Measurements from ENCODE around the gene DCAF17.
"Not testable (repeated sequence)": the region's sequence is repeated elsewhere in the genome, so short reads cannot be mapped to it uniquely, and the experiment has no call there.

The DCAF17 gene

DNA sequence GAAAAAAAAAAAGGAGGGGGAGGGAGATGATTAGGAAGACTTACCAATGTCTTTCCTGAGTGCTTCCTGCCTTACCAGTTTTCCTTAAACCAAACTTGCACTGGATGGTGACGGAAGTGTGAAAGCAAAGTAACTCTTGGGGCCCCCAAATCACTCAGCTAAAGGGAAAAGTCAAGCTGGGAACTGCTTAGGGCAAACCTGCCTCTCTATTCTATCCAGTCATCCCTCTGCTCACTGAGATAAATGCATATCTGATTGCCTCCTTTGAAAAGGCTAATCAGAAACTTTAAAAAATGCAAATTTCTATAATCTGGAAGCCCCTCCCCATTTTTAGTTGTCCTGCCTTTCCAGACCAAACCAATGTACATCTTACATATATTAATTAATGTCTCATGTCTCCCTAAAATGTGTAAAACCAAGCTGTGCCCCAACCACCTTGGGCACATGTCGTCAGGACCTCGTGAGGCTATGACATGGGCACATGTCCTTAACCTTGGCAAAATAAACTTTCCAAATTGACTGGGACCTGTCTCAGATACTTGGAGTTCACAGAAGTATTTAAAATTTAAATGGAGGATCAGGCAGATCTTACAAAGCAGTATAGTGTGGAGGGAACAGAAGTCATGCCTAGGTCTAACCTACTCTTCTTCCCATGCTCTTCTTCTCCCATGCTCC, 81.0 kb downstream of the DCAF17 start:
- no peak for DNase-seq (ENCODE audit: low read depth)

DNA sequence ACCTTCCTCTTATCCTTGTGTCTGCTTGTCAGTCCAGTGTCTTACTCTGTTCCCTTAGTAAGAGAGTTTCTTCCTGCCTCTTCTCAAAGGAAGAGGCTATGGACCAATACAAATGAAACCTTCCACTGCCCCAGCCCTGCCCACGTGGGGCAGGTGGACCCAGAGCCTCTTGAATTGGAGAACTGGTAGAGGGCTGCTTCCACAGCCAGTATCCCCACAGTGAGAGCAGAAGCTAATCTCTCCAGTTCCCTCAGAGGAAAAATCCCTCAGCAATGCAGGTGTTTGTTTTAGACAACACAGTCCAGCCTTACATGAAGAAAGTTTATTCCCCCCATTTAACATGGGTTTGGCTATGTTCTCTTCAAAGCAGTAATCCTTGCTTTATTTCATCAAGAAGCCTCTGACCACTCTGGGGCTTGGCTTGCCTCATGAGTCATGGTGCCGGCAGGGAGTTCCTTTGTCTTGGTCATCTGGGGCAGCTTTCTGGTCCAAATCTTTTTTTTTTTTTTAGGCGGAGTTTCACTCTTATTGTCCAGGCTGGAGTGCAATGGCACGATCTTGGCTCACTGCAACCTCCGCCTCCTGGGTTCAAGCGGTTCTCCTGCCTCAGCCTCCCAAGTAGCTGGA, 81.8 kb downstream of the DCAF17 start:
- DNase-seq (ENCODE audit: low read depth) = no peak

DNA sequence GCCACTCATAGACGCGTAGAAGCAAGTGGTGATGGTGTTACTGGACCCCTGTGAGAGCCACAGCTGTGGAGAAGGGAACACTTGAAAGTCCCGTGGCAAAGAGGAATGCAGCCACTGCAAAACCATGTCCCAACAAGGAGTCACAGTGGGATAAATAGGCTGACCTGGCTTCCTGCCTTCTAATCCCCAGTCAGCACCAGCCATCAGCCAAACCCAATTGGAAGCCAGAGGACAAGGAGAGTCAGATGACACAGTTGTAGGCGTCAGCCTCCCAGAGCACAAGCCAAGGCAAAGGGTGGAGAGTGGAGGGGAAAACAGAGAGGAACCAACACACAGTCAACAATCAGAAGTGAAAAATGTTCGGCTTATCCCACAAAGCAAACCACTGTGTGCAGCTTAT, 82.8 kb downstream of the DCAF17 start:
- DNase-seq (ENCODE audit: low read depth) = no peak

DNA sequence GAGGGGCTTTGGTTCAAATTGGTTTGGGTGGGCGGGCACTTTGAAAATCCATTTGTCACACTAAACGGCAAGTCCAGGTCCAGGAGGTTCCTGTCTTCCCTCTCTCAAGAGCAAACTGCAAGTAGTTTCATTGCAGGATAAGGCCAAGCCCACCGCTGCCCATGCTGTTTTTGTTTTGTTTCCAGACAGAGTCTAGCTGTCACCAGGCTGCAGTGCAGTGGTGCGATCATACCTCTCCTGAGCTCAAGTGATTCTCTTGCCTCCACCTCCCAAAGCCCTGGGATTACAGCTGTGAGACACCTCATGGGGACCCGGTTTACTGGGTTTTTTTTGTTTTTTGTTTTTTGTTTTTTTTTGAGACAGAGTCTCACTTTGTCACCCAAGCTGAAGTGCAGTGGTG, 86.4 kb downstream of the DCAF17 start:
- no peak for DNase-seq (ENCODE audit: low read depth)

DNA sequence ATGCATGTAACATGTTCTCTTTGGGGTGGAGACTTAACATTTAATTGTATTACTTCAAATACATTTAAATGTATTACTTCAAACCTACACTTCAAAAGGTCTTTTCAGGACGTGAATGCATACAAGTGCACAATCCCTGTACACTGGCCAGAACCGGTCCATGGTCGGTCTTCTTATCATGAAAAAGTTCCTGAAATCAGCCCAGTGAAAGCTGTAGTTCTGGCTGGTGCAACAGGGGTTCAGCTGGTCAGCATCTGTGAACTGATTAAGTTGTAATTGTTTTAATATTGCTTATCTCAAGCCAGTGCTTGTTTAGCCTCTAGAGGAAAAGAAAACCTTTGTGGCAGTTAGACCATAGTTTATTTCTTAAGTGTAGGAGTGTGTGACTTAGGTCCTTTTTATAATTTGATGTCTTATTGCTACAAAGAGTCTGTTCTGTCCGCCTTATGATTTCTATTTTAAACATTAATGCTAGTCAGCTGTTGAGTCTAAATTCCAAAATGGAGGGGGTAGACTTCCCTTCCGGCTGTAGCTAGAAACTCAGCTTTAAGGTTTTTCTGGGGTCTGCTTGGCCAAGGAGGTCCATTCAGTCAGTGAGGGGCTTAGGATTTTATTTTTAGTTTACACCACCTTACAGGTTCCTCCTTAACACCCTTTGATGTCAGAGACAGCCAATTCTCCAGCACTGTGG, 87.5 kb downstream of the DCAF17 start:
- DNase-seq (ENCODE audit: low read depth) = no peak

DNA sequence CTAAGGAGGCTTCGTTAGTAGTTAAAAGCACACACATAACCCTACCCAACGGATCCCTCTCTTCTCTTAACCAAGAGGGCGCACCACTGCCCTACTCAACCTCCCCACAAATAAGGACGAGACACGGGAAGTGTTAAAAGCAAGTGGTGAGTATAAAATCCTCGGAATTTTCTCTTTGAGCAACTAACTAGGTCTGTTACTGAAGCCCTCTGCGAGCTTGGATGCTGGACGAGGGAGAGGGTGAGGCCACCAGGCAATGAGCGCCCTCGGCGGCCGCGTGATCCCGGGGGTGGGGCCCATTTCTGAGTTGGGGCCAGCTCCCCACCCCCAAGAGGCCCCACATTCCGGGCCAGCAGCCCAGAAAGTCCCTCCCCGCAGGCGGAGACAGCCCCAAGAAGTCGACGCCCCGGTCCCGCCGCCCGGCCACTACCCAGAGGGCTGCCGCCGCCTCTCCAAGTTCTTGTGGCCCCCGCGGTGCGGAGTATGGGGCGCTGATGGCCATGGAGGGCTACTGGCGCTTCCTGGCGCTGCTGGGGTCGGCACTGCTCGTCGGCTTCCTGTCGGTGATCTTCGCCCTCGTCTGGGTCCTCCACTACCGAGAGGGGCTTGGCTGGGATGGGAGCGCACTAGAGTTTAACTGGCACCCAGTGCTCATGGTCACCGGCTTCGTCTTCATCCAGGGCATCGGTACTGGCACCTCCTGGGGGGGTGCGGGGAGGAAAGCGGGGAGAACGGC, 88.2 kb downstream of the DCAF17 start, which contains the start of gene CYBRD1:
CYBRD1 (plus strand) TSS at position 423 of the 736 bp plus-strand sequence; CDS start at position 495, 72 bp downstream.
- peak; percentile 79 for DNase-seq (ENCODE audit: low read depth)

GRCh38 chr2:171522788-171523087, 88.7 kb downstream of the DCAF17 start:
- no peak for DNase-seq (ENCODE audit: low read depth)

DNA sequence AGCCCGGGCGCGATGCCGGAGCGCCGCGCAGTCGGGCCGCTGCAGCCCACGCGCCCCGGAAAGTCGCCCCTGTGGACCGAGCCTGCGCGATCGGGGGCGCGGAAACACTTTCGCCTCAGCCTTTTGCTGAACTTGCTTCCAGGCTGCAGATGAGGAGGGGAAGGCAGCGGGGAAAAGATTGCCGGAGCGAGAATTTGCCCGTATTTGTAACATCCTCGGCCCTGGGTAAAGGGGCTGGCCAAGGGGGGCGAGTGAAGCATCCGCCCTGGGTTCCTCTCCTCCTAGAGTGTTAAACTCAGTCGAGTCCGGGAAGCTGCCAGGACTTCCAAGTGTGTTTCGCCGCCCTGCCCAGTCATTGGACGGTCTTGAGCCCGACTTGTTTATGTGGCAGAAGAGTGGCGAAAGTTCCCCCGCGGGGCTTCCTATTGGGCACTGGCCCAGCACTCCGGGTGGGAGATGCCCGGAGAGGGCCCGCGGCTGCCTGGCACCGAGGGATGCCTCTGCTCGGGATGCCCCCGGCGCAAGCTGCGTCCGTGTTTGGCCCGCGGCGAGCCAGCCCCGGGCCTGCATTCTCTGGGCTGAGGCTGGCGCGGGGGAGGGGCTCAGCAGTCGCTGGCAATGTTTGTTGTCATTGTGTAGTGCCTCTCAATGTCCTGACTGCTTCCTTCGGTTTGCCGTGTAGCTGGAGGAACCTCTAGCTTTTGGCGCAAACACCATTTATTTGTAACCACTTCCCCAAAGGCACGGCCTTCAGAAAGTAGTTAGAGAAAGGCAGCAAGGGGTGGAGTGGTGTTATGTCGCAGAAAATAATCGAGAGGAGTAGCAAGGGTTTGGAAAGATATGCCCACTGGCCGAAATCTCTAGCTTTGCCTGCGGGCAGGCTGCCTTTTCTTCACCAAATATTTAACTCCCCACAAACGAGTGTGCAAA, 89.3 kb downstream of the DCAF17 start:
- DNase-seq (ENCODE audit: low read depth) = no peak

DNA sequence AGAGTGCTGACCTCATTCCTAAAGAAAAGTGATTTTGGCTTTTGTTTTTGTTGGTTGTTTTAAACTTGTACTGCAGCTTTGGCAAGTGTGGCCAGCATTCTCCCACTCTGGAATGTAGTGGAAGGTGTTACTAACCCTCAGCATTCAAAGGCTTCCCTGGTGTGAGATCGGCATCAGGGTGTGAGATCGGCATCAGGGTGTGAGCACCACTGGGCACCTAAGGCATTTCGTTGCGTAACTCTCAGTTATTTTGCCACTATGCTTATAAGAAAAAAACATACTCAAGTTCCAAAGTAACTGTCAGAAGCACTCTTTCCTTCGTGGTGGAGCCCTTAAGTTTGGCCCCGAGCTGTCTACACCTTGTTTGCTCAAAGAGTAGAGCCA, 90.0 kb downstream of the DCAF17 start:
- DNase-seq (ENCODE audit: low read depth) = no peak

DNA sequence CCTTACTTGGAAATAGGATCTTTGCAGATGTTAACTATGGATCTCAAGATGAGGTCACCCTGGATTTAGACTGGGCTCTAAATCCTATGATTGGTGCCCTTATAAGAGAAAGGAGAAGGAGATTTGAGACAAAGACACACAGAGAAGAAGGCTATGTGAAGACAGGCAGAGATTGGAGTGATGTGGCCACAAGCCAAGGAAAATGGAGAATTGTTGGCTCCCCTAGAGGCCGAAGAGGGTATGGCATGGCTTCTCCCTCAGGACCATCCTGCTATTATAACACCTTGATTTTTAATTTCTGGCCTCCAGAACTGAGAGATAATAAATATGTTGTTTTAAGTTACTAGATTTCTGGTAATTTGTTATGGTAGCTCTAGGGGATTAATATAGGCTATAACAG, 95.9 kb downstream of the DCAF17 start:
- no peak for DNase-seq (ENCODE audit: low read depth)

GRCh38 chr2:171530378-171530777, 96.4 kb downstream of the DCAF17 start:
- DNase-seq (ENCODE audit: low read depth) = no peak

DNA sequence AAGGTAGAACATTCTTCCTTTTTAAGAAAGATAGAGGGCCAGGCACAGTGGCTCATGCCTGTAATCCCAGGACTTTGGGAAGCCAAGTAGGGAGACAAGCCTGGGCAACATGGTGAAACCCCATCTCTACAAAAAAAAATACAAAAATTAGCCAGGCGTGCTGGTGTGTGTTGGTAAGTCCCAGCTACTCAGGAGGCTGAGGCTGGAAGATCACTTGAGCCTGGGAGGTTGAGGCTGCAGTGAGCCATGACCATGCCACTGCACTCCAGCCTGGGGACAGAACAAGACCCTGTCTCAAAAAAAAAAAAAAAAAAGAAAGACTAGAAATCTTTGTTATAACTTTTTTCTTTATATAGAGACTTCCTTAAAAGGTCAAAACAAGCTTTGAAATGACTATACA, 96.8 kb downstream of the DCAF17 start:
- not testable (repeated sequence) for DNase-seq (ENCODE audit: low read depth)

GRCh38 chr2:171531291-171531690, 97.3 kb downstream of the DCAF17 start:
- DNase-seq (ENCODE audit: low read depth) = no peak

DNA sequence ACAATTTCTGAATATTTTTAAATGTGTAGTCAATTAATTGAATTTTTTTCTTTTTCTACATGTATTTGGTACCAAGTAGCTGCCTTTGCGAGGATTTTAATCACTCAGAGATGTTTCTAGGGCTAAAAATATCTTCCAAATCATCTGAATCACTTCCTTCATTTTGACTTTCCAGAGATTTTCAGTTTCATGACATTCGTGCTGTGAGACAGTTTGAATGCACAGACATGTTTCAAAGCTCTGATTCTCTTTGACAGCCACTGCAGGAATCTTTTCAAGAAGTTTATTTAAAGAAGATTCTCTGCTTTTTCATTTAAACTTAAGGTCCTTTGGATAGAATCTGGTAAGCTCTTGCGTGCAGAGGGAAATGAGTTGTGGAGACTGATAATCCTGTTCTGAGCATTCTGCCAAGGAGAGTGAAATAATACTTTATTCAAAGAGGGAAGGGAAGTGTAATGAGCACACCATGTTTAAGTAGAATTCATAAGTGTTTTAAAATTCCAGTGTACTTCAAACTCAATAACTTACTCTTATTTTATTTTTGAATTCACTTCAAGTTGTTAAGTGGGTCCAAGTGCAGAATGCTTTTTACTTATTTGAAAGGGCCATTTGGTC, 97.9 kb downstream of the DCAF17 start:
- DNase-seq (ENCODE audit: low read depth) = no peak

- no peak for DNase-seq (ENCODE audit: low read depth)
These were observed 99.3 kb downstream of the DCAF17 start for GRCh38 chr2:171533331-171533730.
